HG02885 (cell line): ENCODE measurements around the gene TIAL1.
"Not testable (repeated sequence)": the region's sequence is repeated elsewhere in the genome, so short reads cannot be mapped to it uniquely, and the experiment has no call there.

ENCODE experiments used
- ATAC-seq: cut with Tn5 transposase; IDR thresholded peaks from one replicate; pipeline ENCODE4 v1.9.1; 2021; ENCODE audit warnings: mild to moderate bottlenecking; ENCODE audit not compliant: unreplicated experiment, poor library complexity

Gene TIAL1

DNA sequence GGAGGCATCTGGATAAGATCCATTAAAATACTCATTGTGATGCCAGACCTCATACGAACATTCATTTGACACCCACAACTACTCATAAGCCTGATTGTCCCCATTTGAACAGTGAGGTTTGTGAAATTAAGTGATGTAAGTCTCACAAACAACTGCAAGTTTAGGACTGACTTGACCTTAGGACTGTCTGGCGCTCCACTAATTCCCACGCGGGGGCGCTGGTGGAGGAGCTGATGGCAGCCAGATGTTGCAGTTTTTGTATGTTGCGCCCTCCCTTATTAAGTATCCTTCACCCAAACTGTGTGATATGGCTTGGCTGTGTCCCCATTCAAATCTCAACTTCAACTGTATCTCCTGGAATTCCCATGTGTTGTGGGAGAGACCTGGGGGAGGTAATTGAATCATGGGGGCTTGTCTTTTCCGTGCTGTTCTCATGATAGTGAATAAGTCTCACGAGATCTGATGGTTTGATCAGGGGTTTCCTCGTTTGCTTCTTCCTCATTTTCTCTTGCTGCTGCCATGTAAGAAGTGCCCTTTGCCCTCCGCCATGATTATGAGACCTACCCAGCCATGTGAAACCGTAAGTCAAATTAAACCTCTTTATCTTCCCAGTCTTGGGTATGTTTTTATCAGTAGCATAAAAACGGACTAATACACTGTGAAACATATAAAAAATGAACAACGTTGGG, 20.3 kb upstream of the TIAL1 start:
- ATAC-seq = no peak

DNA sequence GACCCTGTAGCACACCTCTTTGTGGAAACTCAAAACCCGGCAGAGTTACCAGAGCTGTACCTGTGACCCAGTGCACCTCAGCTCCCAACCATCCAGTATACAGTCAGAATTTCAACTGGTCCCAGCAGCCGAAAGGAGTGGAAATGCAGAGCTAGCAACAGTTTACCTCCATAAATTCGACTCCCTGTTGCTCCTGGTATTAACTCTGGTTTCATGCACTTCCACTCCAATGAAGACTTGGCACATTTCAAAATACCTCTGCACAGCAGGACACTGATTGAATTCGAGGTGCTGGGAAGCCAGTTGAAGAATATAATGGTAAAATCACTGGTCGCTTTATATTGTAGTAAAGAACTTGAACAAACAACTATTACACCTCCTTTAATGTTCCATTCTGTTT, 17.9 kb upstream of the TIAL1 start:
- ATAC-seq = no peak

- ATAC-seq = no peak
Measured at GRCh38 chr10:119613741-119614140, 17.0 kb upstream of the TIAL1 start.

- no peak for ATAC-seq
Measured at GRCh38 chr10:119611433-119611832, 14.7 kb upstream of the TIAL1 start.

DNA sequence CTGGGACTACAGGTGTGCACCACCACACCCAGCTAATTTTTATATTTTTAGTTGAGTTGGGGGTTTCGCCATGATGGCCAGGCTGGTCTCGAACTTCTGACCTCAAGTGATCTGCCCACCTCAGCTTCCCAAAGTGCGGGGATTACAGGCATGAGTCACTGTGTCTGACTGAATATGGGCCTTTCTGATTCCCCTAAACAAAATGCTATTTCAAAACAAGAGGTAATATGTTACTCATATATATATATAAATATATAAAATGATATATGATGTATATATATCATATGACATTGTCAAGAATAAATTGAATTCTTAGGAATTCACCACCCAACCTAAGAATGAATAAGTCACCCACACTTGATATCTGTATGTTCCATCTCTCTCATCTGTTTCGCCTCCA, 12.8 kb upstream of the TIAL1 start:
- no peak for ATAC-seq

GRCh38 chr10:119608316-119609155, 11.8 kb upstream of the TIAL1 start:
- no peak for ATAC-seq

DNA sequence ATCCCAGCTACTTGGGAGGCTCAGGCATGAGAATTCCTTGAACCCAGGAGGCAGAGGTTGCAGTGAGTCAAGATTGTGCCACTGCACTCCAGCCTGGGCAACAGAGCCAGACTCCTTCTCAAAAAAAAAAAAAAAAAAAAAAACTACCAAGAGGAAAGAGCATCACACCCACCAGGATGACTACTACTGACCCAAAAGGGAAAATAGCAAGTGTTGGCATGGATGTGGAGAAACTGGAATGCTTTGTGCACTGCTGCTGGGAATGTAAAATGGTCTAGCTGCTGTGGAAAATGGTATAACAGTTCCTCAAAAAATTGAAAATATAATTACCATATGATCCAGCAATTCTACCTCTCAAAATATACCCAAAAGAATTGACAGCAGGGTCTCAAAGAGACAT, 7.7 kb upstream of the TIAL1 start:
- ATAC-seq = no peak

GRCh38 chr10:119602241-119603095, 5.7 kb upstream of the TIAL1 start:
- no peak for ATAC-seq

DNA sequence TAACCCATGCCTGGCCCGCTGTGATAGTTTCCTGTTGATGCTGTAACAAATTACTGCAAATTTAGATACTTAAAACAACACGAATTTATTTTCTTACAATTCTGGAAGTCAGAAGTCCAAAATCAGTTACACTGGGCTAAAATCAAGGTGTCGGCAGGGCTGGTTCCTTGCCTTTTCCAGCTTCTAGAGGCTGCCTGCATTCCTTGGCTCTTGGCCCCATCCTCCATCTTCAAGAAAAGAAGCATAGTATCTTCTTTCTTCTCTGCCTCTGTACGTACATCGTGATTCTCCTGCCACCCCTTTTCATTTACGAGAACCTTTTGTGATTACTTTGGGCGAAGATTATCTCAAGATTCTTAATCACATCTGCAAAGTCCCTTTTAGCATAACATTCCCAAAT, 1.6 kb upstream of the TIAL1 start:
- ATAC-seq = no peak

- ATAC-seq = peak; percentile 22
Measured at GRCh38 chr10:119597405-119598186, 832 bp upstream of the TIAL1 start.

GRCh38 chr10:119595676-119596515, 868 bp downstream of the TIAL1 start:
- peak; percentile 4 for ATAC-seq

- ATAC-seq = no peak
Measured at GRCh38 chr10:119595134-119595675, 1.6 kb downstream of the TIAL1 start.

DNA sequence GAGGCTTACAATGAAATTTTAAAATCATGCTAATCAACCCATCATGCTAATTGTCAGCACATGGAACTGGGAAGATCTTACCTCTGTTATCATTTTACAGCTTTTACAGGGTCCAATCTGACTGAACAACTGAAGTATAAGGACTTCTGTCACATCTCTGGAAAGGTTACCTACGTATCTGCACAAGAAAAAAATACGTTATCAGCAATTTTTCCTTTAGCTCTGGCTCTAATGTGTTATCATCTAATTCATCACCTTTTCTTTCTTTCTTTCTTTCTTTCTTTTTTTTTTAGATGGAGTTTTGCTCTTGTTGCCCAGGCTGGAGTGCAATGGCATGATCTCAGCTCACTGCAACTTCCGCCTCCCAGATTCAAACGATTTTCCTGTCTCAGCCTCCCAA, 8.7 kb downstream of the TIAL1 start:
- no peak for ATAC-seq

DNA sequence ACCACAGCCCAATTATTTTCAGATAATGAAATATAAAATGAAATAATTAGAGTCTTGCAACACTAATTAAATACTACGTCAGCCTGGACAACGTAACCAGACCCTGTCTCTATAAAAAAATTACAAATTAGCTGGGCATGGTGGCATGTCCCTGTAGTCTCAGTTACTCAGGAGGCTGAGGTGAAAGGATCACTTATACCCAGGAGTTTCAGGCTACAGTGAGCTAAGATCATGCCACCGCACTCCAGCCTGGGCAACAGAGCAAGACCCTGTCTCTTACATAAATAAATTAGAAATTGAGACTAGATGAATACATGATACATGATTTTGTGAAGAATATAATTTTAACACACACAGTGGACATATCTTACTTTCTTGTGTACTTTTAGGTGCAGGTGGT, 18.4 kb downstream of the TIAL1 start:
- no peak for ATAC-seq

GRCh38 chr10:119575991-119576390, 20.8 kb downstream of the TIAL1 start:
- no peak for ATAC-seq

DNA sequence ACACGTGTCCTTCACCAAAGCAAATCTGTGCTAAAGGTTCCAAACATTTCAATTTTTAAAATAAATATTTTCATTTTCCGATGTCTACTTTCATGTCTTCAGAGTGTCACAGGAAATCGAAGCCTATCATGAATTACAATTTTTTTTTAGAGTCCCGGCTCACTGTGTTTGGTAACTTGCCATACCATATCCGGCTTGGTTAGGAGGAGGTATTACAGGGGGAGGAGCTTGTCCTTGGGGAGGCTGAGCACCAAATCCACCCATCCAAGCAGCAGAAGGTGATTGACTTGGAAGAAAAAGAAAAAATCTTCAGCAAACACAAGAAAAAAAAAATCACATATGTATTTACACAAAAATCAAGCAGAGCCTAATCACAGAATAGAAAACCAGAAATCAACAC, 21.3 kb downstream of the TIAL1 start:
- ATAC-seq = no peak

- ATAC-seq = no peak
Measured at GRCh38 chr10:119567978-119568377, 28.8 kb downstream of the TIAL1 start.

- no peak for ATAC-seq
Measured at GRCh38 chr10:119562097-119562496, 34.7 kb downstream of the TIAL1 start.

DNA sequence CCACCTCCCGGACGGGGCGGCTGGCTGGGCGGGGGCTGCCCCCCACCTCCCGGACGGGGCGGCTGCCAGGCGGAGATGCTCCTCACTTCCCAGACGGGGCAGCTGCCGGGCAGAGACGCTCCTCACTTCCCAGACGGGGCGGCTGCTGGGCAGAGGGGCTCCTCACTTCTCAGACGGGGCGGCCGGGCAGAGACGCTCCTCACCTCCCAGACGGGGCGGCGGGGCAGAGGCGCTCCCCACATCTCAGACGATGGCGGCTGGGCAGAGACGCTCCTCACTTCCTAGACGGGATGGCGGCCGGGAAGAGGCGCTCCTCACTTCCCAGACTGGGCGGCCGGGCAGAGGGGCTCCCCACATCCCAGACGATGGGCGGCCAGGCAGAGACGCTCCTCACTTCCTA, 37.3 kb downstream of the TIAL1 start:
- ATAC-seq = not testable (repeated sequence)
